ENCODE results near the gene EXOC3L1.

- TF ChIP-seq, protein P1, sequence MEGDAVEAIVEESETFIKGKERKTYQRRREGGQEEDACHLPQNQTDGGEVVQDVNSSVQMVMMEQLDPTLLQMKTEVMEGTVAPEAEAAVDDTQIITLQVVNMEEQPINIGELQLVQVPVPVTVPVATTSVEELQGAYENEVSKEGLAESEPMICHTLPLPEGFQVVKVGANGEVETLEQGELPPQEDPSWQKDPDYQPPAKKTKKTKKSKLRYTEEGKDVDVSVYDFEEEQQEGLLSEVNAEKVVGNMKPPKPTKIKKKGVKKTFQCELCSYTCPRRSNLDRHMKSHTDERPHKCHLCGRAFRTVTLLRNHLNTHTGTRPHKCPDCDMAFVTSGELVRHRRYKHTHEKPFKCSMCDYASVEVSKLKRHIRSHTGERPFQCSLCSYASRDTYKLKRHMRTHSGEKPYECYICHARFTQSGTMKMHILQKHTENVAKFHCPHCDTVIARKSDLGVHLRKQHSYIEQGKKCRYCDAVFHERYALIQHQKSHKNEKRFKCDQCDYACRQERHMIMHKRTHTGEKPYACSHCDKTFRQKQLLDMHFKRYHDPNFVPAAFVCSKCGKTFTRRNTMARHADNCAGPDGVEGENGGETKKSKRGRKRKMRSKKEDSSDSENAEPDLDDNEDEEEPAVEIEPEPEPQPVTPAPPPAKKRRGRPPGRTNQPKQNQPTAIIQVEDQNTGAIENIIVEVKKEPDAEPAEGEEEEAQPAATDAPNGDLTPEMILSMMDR (IDR thresholded peaks at IDR 0.05): no peak
- TF ChIP-seq EZH2 (IDR thresholded peaks at IDR 0.05): no peak
- TF ChIP-seq EZH2phosphoT487 (IDR thresholded peaks at IDR 0.05): no peak
Measured at GRCh38 chr16:67206838-67207248, 16.9 kb upstream of the EXOC3L1 start.

Measured in neural progenitor cell (in vitro differentiated cells).